ENCODE measurements around the gene RTEL1.
A peak's percentile ranks its signal among the peaks of the same experiment; 100 is the strongest.

RTEL1 gene

DNA sequence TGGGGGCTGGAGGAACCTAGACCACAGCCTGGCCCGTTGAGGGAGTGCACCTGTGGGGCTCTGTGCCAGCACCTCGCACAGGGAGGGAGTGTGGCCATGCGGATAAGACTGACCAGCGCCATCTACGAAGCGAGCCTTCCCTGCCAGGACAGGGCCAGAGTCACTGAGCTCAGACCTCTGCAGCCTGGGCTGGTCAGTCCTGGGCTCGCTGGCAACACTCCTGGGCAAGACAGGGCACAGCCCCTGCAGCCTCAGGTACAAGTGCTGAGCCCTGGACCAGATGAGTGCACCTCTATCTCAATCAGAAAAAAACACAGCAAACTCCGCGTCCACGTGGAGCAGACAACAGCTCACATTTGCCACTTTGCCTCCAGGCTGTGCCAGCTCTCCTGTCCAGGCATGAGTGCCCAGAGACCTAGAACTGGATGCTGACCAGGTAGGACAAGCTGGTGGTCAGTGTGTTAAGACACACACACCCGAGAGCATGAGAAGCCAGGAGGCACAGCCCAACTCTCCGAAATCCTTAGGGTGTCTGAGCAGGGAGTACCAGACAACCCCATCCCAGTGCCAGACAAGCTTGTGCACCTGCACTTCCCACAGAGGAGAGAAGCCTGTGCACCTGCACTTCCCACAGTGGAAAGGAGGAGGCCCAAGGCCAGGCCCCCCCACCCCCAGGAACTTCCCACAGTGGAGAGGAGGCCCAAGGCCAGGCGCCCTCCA lies 44.8 kb downstream of the RTEL1 start:
- TF ChIP-seq, protein P1, sequence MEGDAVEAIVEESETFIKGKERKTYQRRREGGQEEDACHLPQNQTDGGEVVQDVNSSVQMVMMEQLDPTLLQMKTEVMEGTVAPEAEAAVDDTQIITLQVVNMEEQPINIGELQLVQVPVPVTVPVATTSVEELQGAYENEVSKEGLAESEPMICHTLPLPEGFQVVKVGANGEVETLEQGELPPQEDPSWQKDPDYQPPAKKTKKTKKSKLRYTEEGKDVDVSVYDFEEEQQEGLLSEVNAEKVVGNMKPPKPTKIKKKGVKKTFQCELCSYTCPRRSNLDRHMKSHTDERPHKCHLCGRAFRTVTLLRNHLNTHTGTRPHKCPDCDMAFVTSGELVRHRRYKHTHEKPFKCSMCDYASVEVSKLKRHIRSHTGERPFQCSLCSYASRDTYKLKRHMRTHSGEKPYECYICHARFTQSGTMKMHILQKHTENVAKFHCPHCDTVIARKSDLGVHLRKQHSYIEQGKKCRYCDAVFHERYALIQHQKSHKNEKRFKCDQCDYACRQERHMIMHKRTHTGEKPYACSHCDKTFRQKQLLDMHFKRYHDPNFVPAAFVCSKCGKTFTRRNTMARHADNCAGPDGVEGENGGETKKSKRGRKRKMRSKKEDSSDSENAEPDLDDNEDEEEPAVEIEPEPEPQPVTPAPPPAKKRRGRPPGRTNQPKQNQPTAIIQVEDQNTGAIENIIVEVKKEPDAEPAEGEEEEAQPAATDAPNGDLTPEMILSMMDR (IDR thresholded peaks at IDR 0.05; ENCODE audit: low read depth, low read length, missing control alignments): no peak
- in situ Hi-C loops (cut with HindIII; ENCODE audit: low sequenced_read_pairs): no loop called here
- DNase-seq (ENCODE audit: low read depth): no peak
- no peak overlapping the region for H3K4me3 ChIP-seq (ENCODE audit: low read depth, low read length)

DNA sequence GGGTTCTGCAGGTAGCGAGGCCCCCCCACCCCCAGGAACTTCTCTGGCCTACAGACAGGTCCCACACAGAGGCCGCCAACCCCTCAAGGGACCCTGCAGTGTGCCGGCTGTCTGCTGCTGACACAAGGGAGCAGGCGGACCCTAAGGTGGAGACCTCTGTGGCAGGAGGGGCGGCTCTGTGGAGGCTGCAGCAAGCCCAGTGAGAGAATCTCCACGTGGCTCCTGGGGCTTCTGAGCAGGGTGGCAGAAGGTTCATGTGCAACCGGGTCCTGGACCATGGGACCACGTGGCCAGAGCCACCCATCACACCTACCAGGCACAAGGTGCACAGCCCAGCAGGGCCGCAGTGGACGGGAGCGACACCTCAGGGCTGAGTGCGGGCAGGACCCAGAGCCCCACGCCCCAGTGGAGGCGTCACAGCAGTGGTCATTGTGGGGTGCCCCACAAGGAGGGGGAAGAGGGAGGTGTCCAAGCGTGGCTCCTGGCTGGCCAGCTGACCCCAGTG lies 45.4 kb downstream of the RTEL1 start:
- H3K4me3 ChIP-seq (ENCODE audit: low read depth, low read length): no peak overlapping the region
- TF ChIP-seq, protein P1 (IDR thresholded peaks at IDR 0.05; ENCODE audit: low read depth, low read length, missing control alignments): no peak
- DNase-seq (ENCODE audit: low read depth): no peak
- in situ Hi-C loops (cut with HindIII; ENCODE audit: low sequenced_read_pairs): no loop called here

DNA sequence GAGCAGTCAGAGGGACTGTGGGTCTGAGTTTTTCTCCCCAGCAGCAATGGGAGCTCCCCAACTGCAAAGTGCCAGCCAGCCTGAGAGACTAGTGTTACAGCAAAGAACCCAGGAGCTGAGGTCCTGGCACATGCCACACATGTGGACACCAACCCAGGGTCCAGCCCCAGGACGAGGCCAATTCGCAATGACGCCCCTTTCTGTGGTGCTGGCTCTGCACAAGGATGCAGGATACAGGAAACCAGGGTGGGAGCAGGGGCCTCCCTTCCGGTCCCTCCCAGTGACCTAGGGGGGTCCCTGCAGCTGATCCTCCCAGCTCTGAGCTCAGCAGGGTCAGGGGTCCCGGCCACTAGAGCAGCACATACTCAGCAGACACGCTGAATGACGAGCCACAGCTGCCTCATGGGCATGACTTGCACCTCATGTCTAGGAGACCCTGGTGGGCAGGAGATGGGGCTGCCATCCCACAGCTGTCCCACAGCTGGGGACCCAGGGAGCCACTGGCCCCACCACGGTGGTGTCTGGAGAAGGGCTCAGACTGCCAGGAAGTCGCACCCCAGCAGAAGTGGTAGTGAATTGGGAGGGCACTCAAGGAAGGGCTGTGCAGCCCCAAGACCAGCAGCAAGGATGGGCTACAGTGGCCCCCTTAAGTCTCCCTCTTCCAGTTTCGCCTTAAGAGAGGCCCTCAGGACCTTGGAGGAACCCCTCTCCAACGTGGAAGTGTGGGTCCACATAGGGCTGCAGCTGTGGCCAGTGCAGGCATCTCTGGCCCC lies 46.0 kb downstream of the RTEL1 start:
- TF ChIP-seq, protein P1 (IDR thresholded peaks at IDR 0.05; ENCODE audit: low read depth, low read length, missing control alignments): no peak
- DNase-seq (ENCODE audit: low read depth): no peak
- no peak overlapping the region for H3K4me3 ChIP-seq (ENCODE audit: low read depth, low read length)
- in situ Hi-C loops (cut with HindIII; ENCODE audit: low sequenced_read_pairs): no loop called here

DNA sequence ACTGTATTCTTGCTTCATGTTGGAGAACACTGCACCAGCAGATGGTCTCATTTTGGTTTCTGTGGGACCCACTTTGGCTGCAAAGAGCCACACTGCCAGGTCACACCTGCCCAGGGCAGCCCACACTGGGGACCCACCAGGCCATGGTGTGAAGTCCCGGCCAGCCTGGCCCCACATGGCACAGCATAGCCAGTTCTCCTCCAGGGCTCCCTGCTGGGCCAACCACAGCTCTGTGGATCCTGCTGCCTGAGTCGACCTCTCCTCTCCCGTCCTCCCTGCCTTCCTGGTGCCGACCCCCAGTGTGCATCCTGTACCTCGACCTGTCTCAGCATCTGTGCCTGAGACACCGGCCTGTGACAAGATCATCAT lies 46.6 kb downstream of the RTEL1 start:
- no peak overlapping the region for H3K4me3 ChIP-seq (ENCODE audit: low read depth, low read length)
- in situ Hi-C loops (cut with HindIII; ENCODE audit: low sequenced_read_pairs): no loop called here
- DNase-seq (ENCODE audit: low read depth): no peak
- TF ChIP-seq, protein P1 (IDR thresholded peaks at IDR 0.05; ENCODE audit: low read depth, low read length, missing control alignments): no peak

DNA sequence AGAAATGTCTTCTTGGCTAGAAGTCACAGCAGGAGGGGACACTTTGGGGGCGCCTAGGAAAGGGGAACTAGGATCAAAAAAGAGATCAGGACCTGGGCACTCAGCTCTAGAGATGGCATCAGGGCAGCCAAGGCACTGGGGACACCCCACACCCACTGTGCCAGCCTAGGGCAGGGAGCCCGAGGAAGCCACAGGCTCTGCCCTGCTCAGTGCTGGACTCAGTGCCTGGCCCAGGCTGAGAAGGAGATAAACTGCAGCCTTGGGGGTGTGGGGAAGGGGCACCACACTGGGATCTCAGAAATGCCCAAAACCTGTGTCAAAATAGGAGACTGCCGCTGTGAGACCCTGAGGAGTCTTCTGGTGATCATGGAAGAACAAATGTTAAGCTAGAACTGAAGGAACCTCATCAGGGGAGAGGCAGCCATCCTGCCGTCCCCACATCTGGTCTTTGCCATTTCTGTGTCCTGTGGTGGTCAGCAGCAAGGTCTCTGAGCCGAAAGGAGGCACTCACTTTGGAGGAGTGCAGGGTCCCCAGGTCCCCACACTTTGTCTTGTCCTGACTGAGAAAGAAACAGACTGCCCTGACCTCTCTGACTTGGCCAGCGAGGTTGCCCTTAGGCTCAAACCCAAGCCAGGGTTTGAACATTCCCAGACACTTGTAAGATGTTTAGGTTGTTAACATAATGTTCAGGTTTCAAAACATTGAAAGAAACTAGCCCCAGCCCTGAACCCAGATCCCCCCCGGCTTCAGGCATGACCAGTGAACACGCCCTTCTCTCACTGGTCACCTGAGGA lies 47.3 kb downstream of the RTEL1 start:
- no peak overlapping the region for H3K4me3 ChIP-seq (ENCODE audit: low read depth, low read length)
- DNase-seq (ENCODE audit: low read depth): no peak
- TF ChIP-seq, protein P1 (IDR thresholded peaks at IDR 0.05; ENCODE audit: low read depth, low read length, missing control alignments): no peak
- in situ Hi-C loops (cut with HindIII; ENCODE audit: low sequenced_read_pairs): no loop called here

DNA sequence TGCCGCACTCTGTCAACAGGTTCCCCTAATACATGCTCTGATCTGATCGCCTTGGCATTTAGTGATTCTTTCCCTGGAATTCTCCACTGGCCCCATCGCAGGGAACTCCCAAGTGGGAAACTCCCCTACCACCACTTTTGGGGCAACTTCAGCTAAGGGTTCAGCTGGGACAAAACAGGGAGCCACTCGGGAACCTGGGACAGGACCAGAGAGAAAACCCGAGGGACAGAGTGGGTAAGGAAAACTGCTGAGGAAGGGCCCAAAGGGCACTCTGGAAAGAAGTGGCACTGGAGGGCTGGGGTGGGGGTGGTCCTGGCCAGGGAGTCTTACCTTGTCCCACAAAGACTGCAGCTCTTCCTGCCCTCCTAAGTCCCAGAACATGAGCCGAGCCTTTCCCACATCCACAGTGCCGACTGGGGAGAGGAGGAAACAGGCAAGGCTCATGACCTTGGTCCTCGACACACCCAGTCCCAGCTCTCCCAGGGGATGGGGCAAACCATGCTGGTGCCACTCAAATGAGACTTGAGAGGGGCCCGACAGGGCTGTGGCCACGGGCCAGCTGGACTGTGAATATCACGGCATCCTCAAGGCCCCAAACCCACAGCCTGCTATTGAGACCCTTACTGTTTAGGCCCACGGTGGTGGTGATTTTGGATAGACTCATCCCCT lies 48.0 kb downstream of the RTEL1 start:
- DNase-seq (ENCODE audit: low read depth): no peak
- in situ Hi-C loops (cut with HindIII; ENCODE audit: low sequenced_read_pairs): no loop called here

More for the DNA sequence above, 48.0 kb downstream of the RTEL1 start:
- TF ChIP-seq, protein P1 (IDR thresholded peaks at IDR 0.05; ENCODE audit: low read depth, low read length, missing control alignments): no peak
- H3K4me3 ChIP-seq (ENCODE audit: low read depth, low read length): peak overlapping the region; percentile 83

Data from astrocyte of the cerebellum (primary cell).